Measurements from ENCODE around the gene FGD1.

FGD1 gene

DNA sequence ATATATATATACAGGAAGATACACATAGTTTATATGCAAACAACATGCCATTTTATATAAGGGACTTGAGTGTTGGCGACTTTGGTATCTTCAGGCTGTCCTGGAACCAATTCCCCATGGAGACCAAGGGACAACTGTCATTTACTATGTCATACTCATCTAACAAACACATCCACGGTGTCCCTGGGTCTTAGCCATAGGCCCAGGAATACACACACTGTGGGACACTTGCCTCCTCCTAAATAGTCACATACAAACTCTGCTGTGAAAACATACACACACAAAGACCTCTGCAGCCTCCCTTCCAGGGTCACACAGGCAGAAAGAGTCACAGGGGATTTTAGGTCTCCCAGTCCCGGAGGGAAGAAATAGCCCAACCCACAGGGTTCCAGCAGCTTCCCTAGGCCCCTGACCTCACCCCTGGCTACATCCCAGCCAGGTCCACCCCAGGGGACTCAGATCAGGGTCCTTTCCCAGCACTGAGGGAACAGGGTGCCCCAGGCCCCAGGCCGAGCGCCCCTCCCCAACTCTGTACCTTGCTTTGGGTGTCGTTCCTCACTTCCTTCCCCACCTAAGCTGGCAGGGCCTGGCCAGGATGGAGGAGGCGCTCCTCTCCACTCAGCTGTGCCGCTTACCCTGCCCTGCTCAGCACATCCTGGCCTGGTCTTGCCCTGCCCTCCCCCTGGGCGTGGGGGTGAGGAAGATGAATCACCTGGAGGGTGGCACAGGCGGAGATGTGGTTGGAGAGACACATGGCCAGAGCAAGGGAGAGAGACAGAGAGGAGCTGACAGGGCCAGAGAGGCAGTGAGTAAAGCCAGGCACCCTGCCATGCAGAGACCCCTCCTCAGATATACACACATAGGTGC lies 21.8 kb downstream of the FGD1 start:
- H3K18ac ChIP-seq (ENCODE audit: low read depth in 1 of 2, low read length in 2 of 2): no peak overlapping the region
- H3K14ac ChIP-seq (ENCODE audit: low read length in 2 of 2): peak overlapping the region in 1 of 2 experiments; percentile 81
- no peak overlapping the region for H3K27ac ChIP-seq (ENCODE audit: low read length, poor library complexity, severe bottlenecking)
- no peak overlapping the region for H3K4me3 ChIP-seq (ENCODE audit: insufficient read depth in 1 of 2, low read depth in 1 of 2, low read length in 2 of 2)
- no peak overlapping the region for H3K9ac ChIP-seq (ENCODE audit: low read length)
- no peak for DNase-seq
- H4K8ac ChIP-seq (ENCODE audit: low read length): no peak overlapping the region
- H3K27me3 ChIP-seq (ENCODE audit: control insufficient read depth in 1 of 2, insufficient read depth in 1 of 2, low read length in 2 of 2): peaks cover 0 to 4% of the 10 kb centered on the region in 2 experiments
- no peak overlapping the region for H2BK15ac ChIP-seq (ENCODE audit: low read depth, poor library complexity, severe bottlenecking)
- no peak overlapping the region for H2AFZ ChIP-seq (ENCODE audit: low read depth, low read length)
- no peak overlapping the region for H3K4ac ChIP-seq (ENCODE audit: low read depth in 1 of 2, low read length in 2 of 2)
- WGBS: 96% methylated on average over 3 of the region's 10 CpGs
- no peak overlapping the region for H3K4me2 ChIP-seq (ENCODE audit: low read length, poor library complexity, severe bottlenecking)
- no peak overlapping the region for H4K91ac ChIP-seq (ENCODE audit: low read length)
- no peak overlapping the region for H2AK5ac ChIP-seq (ENCODE audit: low read length, severe bottlenecking)
- peaks cover 19% of the 10 kb centered on the region for H3K79me1 ChIP-seq (replicated peaks; ENCODE audit: low read length, poor library complexity, severe bottlenecking)
- H2BK5ac ChIP-seq (ENCODE audit: low read depth, low read length, poor library complexity, severe bottlenecking): no peak overlapping the region
- peaks cover 7 to 8% of the 10 kb centered on the region in 2 experiments for H3K36me3 ChIP-seq (ENCODE audit: control insufficient read depth in 1 of 2, insufficient read depth in 2 of 2, low read depth in 1 of 2, low read length in 2 of 2)
- peaks cover 13% of the 10 kb centered on the region for H3K4me1 ChIP-seq (ENCODE audit: control insufficient read depth, insufficient read depth, low read depth, low read length)
- no peak overlapping the region for H2BK120ac ChIP-seq (ENCODE audit: low read depth, low read length)
- no peak overlapping the region for H2BK12ac ChIP-seq (ENCODE audit: low read length in 2 of 2)
- no peaks in the 10 kb centered on the region for H3K9me3 ChIP-seq (ENCODE audit: control insufficient read depth, low read length)
- H3K23ac ChIP-seq (ENCODE audit: low read length in 2 of 2): no peak overlapping the region

DNA sequence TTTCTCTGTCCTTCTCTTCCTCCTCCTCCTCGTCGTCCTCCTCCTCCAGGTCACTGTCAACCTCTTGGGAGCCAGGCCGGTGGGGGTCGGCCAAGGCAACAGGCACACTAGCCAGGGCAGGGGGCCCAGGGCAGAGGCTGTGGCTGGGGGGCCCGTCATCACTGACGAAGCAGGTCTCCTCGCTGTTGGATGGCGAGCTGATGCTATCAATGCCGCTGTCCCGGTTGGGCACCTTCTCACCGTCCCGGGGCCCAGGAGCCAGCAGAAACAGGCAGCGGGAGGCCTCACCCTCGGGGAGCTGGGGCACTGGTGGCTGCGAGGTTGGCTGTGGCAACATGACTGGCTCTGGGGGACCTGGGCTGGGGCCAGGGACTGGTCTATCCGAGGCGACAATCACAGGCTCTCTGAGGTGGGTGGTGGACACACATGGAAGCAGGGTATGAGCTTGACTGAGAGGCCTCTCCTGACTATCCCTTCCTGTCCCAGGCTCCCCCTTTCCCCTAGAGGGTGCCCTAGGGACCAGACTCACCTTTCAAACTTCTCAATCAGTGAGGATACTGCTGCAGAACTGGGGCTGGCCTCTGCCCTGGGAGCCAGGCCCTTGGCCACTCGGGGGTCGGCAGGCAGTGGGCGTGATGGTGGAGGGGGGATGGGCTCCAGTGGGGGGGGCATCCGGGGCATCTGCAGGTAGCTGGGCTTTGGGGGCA lies 25.8 kb downstream of the FGD1 start:
- H3K9ac ChIP-seq (ENCODE audit: low read length): no peak overlapping the region
- no peak overlapping the region for H2AFZ ChIP-seq (ENCODE audit: low read depth, low read length)
- no peak overlapping the region for H2BK15ac ChIP-seq (ENCODE audit: low read depth, poor library complexity, severe bottlenecking)
- H4K8ac ChIP-seq (ENCODE audit: low read length): no peak overlapping the region
- 98% methylated on average over 14 of the region's 21 CpGs for WGBS
- no peak overlapping the region for H3K4ac ChIP-seq (ENCODE audit: low read depth in 1 of 2, low read length in 2 of 2)
- no peak overlapping the region for H3K23ac ChIP-seq (ENCODE audit: low read length in 2 of 2)
- peaks cover 14% of the 10 kb centered on the region for H3K79me1 ChIP-seq (replicated peaks; ENCODE audit: low read length, poor library complexity, severe bottlenecking)
- H2BK120ac ChIP-seq (ENCODE audit: low read depth, low read length): no peak overlapping the region
- H3K36me3 ChIP-seq (ENCODE audit: control insufficient read depth in 1 of 2, insufficient read depth in 2 of 2, low read depth in 1 of 2, low read length in 2 of 2): peaks cover 32 to 37% of the 10 kb centered on the region in 2 experiments
- no peaks in the 10 kb centered on the region for H3K9me3 ChIP-seq (ENCODE audit: control insufficient read depth, low read length)
- H3K27ac ChIP-seq (ENCODE audit: low read length, poor library complexity, severe bottlenecking): no peak overlapping the region
- no peak overlapping the region for H3K4me3 ChIP-seq (ENCODE audit: insufficient read depth in 1 of 2, low read depth in 1 of 2, low read length in 2 of 2)
- H4K91ac ChIP-seq (ENCODE audit: low read length): no peak overlapping the region
- H3K27me3 ChIP-seq (ENCODE audit: control insufficient read depth in 1 of 2, insufficient read depth in 1 of 2, low read length in 2 of 2): peaks cover 0 to 9% of the 10 kb centered on the region in 2 experiments
- H3K4me2 ChIP-seq (ENCODE audit: low read length, poor library complexity, severe bottlenecking): no peak overlapping the region
- DNase-seq: no peak
- H2BK5ac ChIP-seq (ENCODE audit: low read depth, low read length, poor library complexity, severe bottlenecking): no peak overlapping the region
- peaks cover 8% of the 10 kb centered on the region for H3K4me1 ChIP-seq (ENCODE audit: control insufficient read depth, insufficient read depth, low read depth, low read length)
- no peak overlapping the region for H3K18ac ChIP-seq (ENCODE audit: low read depth in 1 of 2, low read length in 2 of 2)
- H2AK5ac ChIP-seq (ENCODE audit: low read length, severe bottlenecking): no peak overlapping the region
- no peak overlapping the region for H3K14ac ChIP-seq (ENCODE audit: low read length in 2 of 2)
- H2BK12ac ChIP-seq (ENCODE audit: low read length in 2 of 2): no peak overlapping the region

DNA sequence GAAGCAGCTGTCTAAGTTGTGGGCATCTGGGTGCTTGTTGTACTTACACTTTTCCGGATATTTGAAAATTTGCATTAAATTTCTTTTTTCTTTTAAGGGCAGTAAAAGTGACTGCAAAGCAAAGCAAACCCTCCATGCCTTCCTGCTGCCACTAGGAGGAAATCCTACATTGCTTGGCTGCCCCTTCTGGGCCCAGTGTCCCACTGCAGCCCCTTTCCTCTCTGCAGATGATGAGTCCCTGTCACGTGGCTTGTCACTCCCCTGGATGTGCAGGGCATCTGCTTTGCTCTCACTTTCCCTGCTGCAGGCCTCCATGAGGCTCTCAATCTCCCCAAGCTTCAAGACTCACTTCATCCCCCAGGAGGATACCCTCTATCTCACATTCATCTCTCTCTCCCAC lies 43.1 kb downstream of the FGD1 start:
- Histone ChIP-seq H2BK5ac (ENCODE audit: low read depth, low read length, poor library complexity, severe bottlenecking) (no peak overlapping the region), H3K4me2 (ENCODE audit: low read length, poor library complexity, severe bottlenecking) (no peak overlapping the region), H2BK12ac (ENCODE audit: low read length in 2 of 2) (no peak overlapping the region), H3K23ac (ENCODE audit: low read length in 2 of 2) (no peak overlapping the region), H4K91ac (ENCODE audit: low read length) (no peak overlapping the region), H2AFZ (ENCODE audit: low read depth, low read length) (no peak overlapping the region), H3K9me3 (ENCODE audit: control insufficient read depth, low read length) (no peaks in the 10 kb centered on the region), H3K36me3 (ENCODE audit: control insufficient read depth in 1 of 2, insufficient read depth in 2 of 2, low read depth in 1 of 2, low read length in 2 of 2) (peaks cover 29 to 47% of the 10 kb centered on the region in 2 experiments), H3K79me1 (replicated peaks; ENCODE audit: low read length, poor library complexity, severe bottlenecking) (peaks cover 6% of the 10 kb centered on the region), H4K8ac (ENCODE audit: low read length) (no peak overlapping the region), H3K14ac (ENCODE audit: low read length in 2 of 2) (no peak overlapping the region), H3K4me1 (ENCODE audit: control insufficient read depth, insufficient read depth, low read depth, low read length) (no peaks in the 10 kb centered on the region), H3K4me3 (ENCODE audit: insufficient read depth in 1 of 2, low read depth in 1 of 2, low read length in 2 of 2) (no peak overlapping the region), H3K18ac (ENCODE audit: low read depth in 1 of 2, low read length in 2 of 2) (no peak overlapping the region), H3K4ac (ENCODE audit: low read depth in 1 of 2, low read length in 2 of 2) (no peak overlapping the region), H2BK15ac (ENCODE audit: low read depth, poor library complexity, severe bottlenecking) (no peak overlapping the region), H3K9ac (ENCODE audit: low read length) (no peak overlapping the region), H3K27ac (ENCODE audit: low read length, poor library complexity, severe bottlenecking) (no peak overlapping the region), H2AK5ac (ENCODE audit: low read length, severe bottlenecking) (no peak overlapping the region), H2BK120ac (ENCODE audit: low read depth, low read length) (no peak overlapping the region), H3K27me3 (ENCODE audit: control insufficient read depth in 1 of 2, insufficient read depth in 1 of 2, low read length in 2 of 2) (no peaks in the 10 kb centered on the region)
- 50% methylated on average over 2 of the region's 2 CpGs for WGBS
- DNase-seq: peak; percentile 60

DNA sequence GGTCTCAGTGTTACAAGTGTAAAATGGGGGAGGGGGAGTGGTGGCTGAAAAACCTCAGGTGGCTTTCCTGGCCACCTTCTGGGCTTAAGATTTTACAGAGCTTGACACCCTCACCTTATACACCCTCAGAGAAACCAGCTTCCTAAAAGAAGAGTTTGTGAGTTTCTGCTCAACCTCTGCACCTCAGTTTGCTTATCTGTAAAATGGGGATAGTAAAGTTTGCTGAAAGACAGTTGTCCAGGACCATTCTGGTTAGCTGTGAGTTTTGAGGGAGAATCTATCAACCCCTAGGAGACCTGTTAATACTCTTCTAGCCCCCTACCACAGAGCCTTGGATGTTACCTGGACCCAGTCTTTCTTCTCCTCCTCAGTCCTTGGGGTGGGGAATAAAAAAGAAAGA lies 46.1 kb downstream of the FGD1 start:
- DNase-seq: no peak
- Histone ChIP-seq H3K23ac (ENCODE audit: low read length in 2 of 2) (no peak overlapping the region), H4K8ac (ENCODE audit: low read length) (no peak overlapping the region), H3K27me3 (ENCODE audit: control insufficient read depth in 1 of 2, insufficient read depth in 1 of 2, low read length in 2 of 2) (no peaks in the 10 kb centered on the region), H4K91ac (ENCODE audit: low read length) (no peak overlapping the region), H2BK5ac (ENCODE audit: low read depth, low read length, poor library complexity, severe bottlenecking) (no peak overlapping the region), H2BK15ac (ENCODE audit: low read depth, poor library complexity, severe bottlenecking) (no peak overlapping the region), H3K9ac (ENCODE audit: low read length) (no peak overlapping the region), H2AFZ (ENCODE audit: low read depth, low read length) (no peak overlapping the region), H3K18ac (ENCODE audit: low read depth in 1 of 2, low read length in 2 of 2) (no peak overlapping the region), H3K4ac (ENCODE audit: low read depth in 1 of 2, low read length in 2 of 2) (no peak overlapping the region), H3K4me1 (ENCODE audit: control insufficient read depth, insufficient read depth, low read depth, low read length) (no peaks in the 10 kb centered on the region), H2BK120ac (ENCODE audit: low read depth, low read length) (no peak overlapping the region), H3K27ac (ENCODE audit: low read length, poor library complexity, severe bottlenecking) (no peak overlapping the region), H3K9me3 (ENCODE audit: control insufficient read depth, low read length) (no peaks in the 10 kb centered on the region), H3K79me1 (replicated peaks; ENCODE audit: low read length, poor library complexity, severe bottlenecking) (peaks cover 15% of the 10 kb centered on the region), H2AK5ac (ENCODE audit: low read length, severe bottlenecking) (no peak overlapping the region), H2BK12ac (ENCODE audit: low read length in 2 of 2) (no peak overlapping the region), H3K4me3 (ENCODE audit: insufficient read depth in 1 of 2, low read depth in 1 of 2, low read length in 2 of 2) (no peak overlapping the region), H3K14ac (ENCODE audit: low read length in 2 of 2) (no peak overlapping the region), H3K36me3 (ENCODE audit: control insufficient read depth in 1 of 2, insufficient read depth in 2 of 2, low read depth in 1 of 2, low read length in 2 of 2) (peaks cover 40 to 43% of the 10 kb centered on the region in 2 experiments), H3K4me2 (ENCODE audit: low read length, poor library complexity, severe bottlenecking) (no peak overlapping the region)
